Measurements from ENCODE around the gene TTC23.
"Not testable (repeated sequence)": the region's sequence is repeated elsewhere in the genome, so short reads cannot be mapped to it uniquely, and the experiment has no call there.

TTC23 gene

GRCh38 chr15:99239545-99240198 lies 9.7 kb downstream of the TTC23 start:
- TF ChIP-seq, protein P1, sequence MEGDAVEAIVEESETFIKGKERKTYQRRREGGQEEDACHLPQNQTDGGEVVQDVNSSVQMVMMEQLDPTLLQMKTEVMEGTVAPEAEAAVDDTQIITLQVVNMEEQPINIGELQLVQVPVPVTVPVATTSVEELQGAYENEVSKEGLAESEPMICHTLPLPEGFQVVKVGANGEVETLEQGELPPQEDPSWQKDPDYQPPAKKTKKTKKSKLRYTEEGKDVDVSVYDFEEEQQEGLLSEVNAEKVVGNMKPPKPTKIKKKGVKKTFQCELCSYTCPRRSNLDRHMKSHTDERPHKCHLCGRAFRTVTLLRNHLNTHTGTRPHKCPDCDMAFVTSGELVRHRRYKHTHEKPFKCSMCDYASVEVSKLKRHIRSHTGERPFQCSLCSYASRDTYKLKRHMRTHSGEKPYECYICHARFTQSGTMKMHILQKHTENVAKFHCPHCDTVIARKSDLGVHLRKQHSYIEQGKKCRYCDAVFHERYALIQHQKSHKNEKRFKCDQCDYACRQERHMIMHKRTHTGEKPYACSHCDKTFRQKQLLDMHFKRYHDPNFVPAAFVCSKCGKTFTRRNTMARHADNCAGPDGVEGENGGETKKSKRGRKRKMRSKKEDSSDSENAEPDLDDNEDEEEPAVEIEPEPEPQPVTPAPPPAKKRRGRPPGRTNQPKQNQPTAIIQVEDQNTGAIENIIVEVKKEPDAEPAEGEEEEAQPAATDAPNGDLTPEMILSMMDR (IDR thresholded peaks at IDR 0.05; ENCODE audit: control insufficient read depth, insufficient read depth, low read depth, low read length, missing control alignments) = no peak
- no peak overlapping the region for H3K4me3 ChIP-seq (ENCODE audit: control insufficient read depth, low read depth, low read length)
- DNase-seq (ENCODE audit: low read depth) = no peak

GRCh38 chr15:99238849-99239248 lies 10.5 kb downstream of the TTC23 start:
- no peak overlapping the region for H3K4me3 ChIP-seq (ENCODE audit: control insufficient read depth, low read depth, low read length)
- TF ChIP-seq, protein P1 (IDR thresholded peaks at IDR 0.05; ENCODE audit: control insufficient read depth, insufficient read depth, low read depth, low read length, missing control alignments) = no peak
- no peak for DNase-seq (ENCODE audit: low read depth)

- not testable (repeated sequence) for DNase-seq (ENCODE audit: low read depth)
These were observed 15.2 kb downstream of the TTC23 start for GRCh38 chr15:99234160-99234559.

DNA sequence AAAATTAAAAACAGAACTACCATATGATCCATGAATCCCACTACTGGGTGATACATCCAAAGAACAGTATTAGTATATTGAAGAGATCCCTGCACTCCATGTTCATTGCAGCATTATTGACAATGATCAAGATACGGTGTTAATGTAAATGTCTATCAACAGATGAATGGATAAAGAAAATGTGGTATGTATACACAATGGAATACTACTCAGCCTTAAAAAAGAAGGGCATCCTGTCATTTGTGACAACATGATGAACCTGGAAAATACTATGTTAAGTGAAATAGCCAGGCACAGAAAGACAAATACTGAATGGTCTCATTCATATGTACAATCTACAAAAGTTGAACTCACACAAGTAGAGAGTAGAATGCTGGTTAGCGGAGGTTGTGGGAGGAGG lies 16.6 kb downstream of the TTC23 start:
- H3K4me3 ChIP-seq (ENCODE audit: control insufficient read depth, low read depth, low read length) = no peak overlapping the region
- DNase-seq (ENCODE audit: low read depth) = no peak
- TF ChIP-seq, protein P1 (IDR thresholded peaks at IDR 0.05; ENCODE audit: control insufficient read depth, insufficient read depth, low read depth, low read length, missing control alignments) = no peak

More at GRCh38 chr15:99234160-99234559, 15.2 kb downstream of the TTC23 start:
- not testable (repeated sequence) for H3K4me3 ChIP-seq (ENCODE audit: control insufficient read depth, low read depth, low read length)

DNA sequence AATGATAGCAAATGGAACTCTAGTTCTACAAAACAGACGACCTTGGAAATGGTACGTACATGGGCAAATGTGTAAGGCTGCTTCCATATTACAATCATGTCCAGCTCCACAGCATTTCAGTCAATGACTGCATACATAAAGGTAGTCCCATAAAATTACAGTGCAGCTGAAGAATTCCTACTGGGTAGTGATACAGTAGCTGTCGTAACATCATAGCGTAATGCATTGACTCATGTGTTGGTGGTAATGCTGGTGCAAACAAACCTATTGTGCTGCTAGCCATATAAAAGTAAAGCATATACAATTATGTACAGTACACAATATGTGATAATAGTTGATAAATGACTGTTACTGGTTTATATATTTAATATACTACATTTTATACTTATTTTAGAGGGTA lies 18.5 kb downstream of the TTC23 start:
- TF ChIP-seq, protein P1 (IDR thresholded peaks at IDR 0.05; ENCODE audit: control insufficient read depth, insufficient read depth, low read depth, low read length, missing control alignments) = no peak
- no peak for DNase-seq (ENCODE audit: low read depth)
- no peak overlapping the region for H3K4me3 ChIP-seq (ENCODE audit: control insufficient read depth, low read depth, low read length)

DNA sequence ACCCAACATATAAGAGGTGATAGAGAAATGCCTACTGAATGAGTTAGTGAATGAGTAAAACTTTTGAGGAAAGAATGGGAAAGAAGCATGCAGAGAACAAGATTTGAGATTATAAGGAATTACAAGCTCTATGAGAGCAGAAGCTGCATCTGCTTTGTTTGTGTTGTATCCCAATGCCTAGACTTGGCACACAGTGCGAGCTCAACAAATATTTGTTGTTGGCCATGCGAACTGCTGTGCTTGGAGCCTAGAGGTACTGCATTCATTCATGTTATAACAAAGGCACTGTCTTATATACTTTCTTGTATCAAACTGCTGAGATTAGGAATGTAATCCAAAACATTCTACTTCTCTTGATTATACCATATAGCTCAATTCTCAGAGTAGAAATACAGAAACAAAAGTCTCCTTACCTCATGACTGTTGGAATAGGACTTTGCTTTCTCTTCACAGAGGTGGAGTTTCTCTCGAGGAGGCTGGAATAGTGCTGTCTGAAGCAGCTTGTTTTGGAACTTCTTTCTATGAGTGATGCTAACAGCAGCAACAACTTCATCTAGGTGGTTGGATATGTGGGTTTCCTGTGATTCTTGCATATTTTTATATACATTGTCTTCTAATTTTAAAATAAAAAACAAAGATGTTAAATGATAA lies 21.1 kb downstream of the TTC23 start:
- TF ChIP-seq, protein P1 (IDR thresholded peaks at IDR 0.05; ENCODE audit: control insufficient read depth, insufficient read depth, low read depth, low read length, missing control alignments) = no peak

GRCh38 chr15:99226802-99227201 lies 22.6 kb downstream of the TTC23 start:
- TF ChIP-seq, protein P1 (IDR thresholded peaks at IDR 0.05; ENCODE audit: control insufficient read depth, insufficient read depth, low read depth, low read length, missing control alignments) = no peak

More for the DNA sequence above, 21.1 kb downstream of the TTC23 start:
- no peak overlapping the region for H3K4me3 ChIP-seq (ENCODE audit: control insufficient read depth, low read depth, low read length)
- no peak for DNase-seq (ENCODE audit: low read depth)

More at GRCh38 chr15:99226802-99227201, 22.6 kb downstream of the TTC23 start:
- H3K4me3 ChIP-seq (ENCODE audit: control insufficient read depth, low read depth, low read length) = no peak overlapping the region
- DNase-seq (ENCODE audit: low read depth) = no peak
